Tibial nerve (tissue), 3 donors: ENCODE measurements around the gene ATP2C2.

Experiments used
- POLR2A ChIP-seq, 2 donors: fragments of 450-650 bp; IDR thresholded peaks; one replicate each; pipeline ENCODE4 v1.6.1; 2017; ENCODE audit warnings: antibody characterized with exemption in 2 of 2, mild to moderate bottlenecking in 2 of 2, moderate library complexity in 2 of 2
- TF ChIP-seq, protein P1 (sequence below), 5 experiments: fragments of 200-600 bp in 3 of 5; fragments of 450-650 bp in 2 of 5; sonication (generic) in 3 of 5; IDR thresholded peaks; one replicate each; pipeline ENCODE4 v1.5.1; 2016 to 2019; ENCODE audit warnings: antibody characterized with exemption in 5 of 5, mild to moderate bottlenecking in 3 of 5, moderate library complexity in 2 of 5

DNA sequence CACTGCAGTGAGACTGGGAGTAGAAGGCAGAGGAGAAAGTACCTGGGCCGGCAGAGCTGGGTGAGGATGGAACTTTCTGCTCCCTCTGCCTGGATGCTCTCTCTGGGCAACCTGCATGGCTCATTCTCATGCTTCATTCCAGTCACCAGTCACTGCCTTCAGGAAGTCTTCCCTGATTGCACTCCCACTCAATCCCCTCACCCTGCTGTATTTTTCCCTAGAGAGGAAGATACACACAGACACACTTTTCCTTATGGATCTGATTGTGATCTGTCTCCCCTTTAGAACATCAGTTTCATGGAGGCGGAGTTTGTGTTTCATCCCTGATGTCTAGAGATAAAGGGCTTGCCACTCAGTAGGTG, 91.2 kb downstream of the ATP2C2 start:
- TF ChIP-seq, protein P1, sequence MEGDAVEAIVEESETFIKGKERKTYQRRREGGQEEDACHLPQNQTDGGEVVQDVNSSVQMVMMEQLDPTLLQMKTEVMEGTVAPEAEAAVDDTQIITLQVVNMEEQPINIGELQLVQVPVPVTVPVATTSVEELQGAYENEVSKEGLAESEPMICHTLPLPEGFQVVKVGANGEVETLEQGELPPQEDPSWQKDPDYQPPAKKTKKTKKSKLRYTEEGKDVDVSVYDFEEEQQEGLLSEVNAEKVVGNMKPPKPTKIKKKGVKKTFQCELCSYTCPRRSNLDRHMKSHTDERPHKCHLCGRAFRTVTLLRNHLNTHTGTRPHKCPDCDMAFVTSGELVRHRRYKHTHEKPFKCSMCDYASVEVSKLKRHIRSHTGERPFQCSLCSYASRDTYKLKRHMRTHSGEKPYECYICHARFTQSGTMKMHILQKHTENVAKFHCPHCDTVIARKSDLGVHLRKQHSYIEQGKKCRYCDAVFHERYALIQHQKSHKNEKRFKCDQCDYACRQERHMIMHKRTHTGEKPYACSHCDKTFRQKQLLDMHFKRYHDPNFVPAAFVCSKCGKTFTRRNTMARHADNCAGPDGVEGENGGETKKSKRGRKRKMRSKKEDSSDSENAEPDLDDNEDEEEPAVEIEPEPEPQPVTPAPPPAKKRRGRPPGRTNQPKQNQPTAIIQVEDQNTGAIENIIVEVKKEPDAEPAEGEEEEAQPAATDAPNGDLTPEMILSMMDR (IDR thresholded peaks at IDR 0.05): no peak
- TF ChIP-seq POLR2A (IDR thresholded peaks at IDR 0.05): no peak
